Activated naive CD8-positive, alpha-beta T cell treated with anti-CD3 and anti-CD28 coated beads, Interleukin-2, amount 10 ng/mL, durations not matched to agents 7 days and 5 days (primary cell): ENCODE results near the gene HLA-B. TPM values are rescaled to one million over a fixed set of nuclear protein-coding genes. Genes with fewer than 3 reads are reported as not detected.

Source experiments
- ATAC-seq: fragments of 150-1000 bp; cut with Tn5 transposase; one replicate; pipeline ENCODE4 v1.10.0; 2021; ENCODE audit warnings: low read depth, moderate library complexity
- POLR2A ChIA-PET: fragments of 350-600 bp; sonication (Branson Sonifier 250); formaldehyde crosslinking; loops from one replicate; lab custom pipeline; 2021; ENCODE audit warnings: antibody characterized with exemption; lab: Charles Lee
- DNase-seq: peaks from one replicate; pipeline ENCODE4 v3.0.0; 2021
- H3K27ac Mint-ChIP-seq: one replicate; pipeline ENCODE4 v1.8.0; 2022; ENCODE audit warnings: mild to moderate bottlenecking, mixed read lengths
- H3K27me3 Mint-ChIP-seq: one replicate; pipeline ENCODE4 v1.8.0; 2022; ENCODE audit warnings: mild to moderate bottlenecking, moderate library complexity, mixed read lengths
- H3K36me3 Mint-ChIP-seq: one replicate; pipeline ENCODE4 v1.8.0; 2021; ENCODE audit warnings: mild to moderate bottlenecking, mixed read lengths
- H3K4me1 Mint-ChIP-seq: one replicate; pipeline ENCODE4 v1.8.0; 2021; ENCODE audit warnings: mixed read lengths
- H3K4me3 Mint-ChIP-seq: one replicate; pipeline ENCODE4 v1.8.0; 2022; ENCODE audit warnings: mild to moderate bottlenecking, moderate library complexity, mixed read lengths
- H3K9me3 Mint-ChIP-seq: one replicate; pipeline ENCODE4 v1.8.0; 2021; ENCODE audit warnings: mixed read lengths
- total RNA-seq, 2 experiments: library from RNA; stranded (reverse); gene quantifications; one replicate each; pipeline ENCODE4 v1.2.3, GENCODE V29; 2021

Gene HLA-B
- total RNA-seq, 2 experiments from 2014 or later, result 5,415 to 5,542 TPM

DNA sequence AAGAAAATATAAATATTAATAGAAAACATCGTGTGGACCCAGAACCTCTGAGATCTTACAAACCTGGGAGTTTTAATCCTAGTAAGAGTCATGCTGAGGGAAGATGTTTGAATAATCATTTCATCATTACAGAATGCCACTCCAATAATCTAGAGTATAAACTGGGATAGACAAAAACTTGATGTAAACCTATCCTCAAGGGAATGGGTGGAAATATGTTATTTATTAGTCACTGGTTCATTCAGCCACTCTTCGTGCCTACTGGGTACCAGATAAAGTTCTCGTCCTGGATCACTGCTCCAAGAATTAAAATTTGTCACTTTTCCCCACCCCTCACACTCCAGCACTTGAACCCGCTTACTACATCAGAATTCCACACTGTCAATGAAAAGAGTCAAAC is 7.7 kb downstream of the HLA-B start:
- no peaks in the 10 kb centered on the region for H3K9me3 Mint-ChIP-seq
- no peaks in the 10 kb centered on the region for H3K27me3 Mint-ChIP-seq
- POLR2A ChIA-PET, result interaction anchor here (1.4 to 2.0 kb wide), 2 partner anchors 9 to 17 kb away, joined by 3 to 6 read pairs; no protein-coding TSS in a partner anchor
- no peak overlapping the region for H3K27ac Mint-ChIP-seq
- ATAC-seq (no peak), DNase-seq (no peak)
- peaks cover 18% of the 10 kb centered on the region for H3K36me3 Mint-ChIP-seq
- no peak overlapping the region for H3K4me3 Mint-ChIP-seq
- peaks cover 29% of the 10 kb centered on the region for H3K4me1 Mint-ChIP-seq

DNA sequence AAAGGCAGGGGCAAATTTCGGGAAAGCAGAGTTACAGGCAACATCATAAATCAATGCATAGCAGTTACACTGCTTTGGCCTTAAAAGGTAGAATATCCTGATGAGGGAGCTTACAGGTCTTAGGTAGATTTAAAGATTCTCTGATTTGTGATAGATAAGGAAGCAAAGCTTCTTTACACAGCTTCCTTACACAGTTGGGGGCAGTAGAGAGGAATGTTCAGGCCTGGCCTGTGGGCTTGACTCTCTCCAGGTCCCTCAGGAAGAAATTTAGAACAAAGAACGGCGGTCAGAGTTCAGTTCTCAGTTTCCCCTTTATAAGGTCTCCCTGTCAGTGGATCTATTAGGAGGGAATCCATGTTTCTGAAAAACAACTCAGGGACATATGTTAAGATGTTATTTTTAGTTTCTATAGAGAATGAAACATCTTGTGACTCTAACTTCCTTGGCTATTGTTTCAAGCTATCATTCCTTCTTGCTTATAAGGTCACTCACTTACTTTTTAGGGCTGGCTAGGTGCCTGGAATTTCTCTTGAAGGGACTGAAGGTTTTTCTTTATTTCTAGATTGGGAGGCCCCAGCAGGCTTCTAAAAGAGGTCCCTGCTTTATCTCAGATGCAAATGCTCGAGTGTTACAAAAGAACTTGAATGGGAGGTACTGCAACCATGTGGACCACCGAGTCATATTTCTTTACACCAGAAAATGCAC is 11.8 kb downstream of the HLA-B start:
- Mint-ChIP-seq H3K36me3 (peaks cover 5% of the 10 kb centered on the region), H3K27ac (no peak overlapping the region), H3K27me3 (peaks cover 2% of the 10 kb centered on the region), H3K4me3 (no peak overlapping the region), H3K4me1 (peaks cover 2% of the 10 kb centered on the region), H3K9me3 (peaks cover 6% of the 10 kb centered on the region)
- POLR2A ChIA-PET, result interaction anchor here (1.3 kb wide), 1 partner anchor 9 kb away, joined by 5 read pairs; no protein-coding TSS in a partner anchor
- DNase-seq (no peak), ATAC-seq (no peak)

DNA sequence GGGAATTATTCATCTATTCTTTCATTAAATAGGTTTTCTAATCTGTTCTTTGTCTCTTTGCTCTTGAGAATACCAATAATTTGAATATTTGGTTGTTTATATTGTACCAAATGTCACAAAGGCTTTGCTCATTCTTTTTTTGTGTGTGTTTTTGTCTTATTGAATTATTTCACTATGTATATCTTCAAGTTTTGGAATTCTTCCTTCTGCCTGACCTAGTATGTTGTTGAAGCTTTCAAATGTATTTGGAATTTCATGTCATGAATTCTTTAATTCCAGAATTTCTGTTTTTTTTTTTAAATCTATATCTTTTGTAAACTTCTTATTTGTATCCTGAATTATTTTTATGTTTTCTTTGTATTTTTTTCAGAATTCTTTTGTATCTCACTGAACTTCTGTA is 16.8 kb downstream of the HLA-B start:
- peaks cover 30% of the 10 kb centered on the region for H3K9me3 Mint-ChIP-seq

DNA sequence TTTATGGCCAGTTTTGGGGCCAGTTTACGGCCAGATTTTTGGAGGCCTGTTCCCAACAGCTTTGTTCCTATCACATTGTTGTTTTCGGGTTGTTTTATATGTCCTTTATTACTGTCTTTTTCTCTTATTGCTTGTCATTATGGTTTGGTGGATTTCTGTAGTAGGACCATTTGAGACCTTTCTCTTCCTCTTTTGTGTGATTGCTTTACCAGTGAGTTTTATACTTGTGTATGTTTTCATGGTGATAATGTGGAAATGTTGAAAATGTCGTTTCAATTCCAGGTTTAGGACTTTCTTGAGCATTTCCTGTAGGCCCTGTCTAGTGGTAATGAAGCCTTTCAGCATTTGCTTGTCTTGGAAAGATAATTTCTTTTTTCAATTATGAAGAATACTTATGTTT is 17.8 kb downstream of the HLA-B start:
- DNase-seq (no peak), ATAC-seq (no peak)
- H3K36me3 Mint-ChIP-seq, result peaks cover 40% of the 10 kb centered on the region
- H3K4me3 Mint-ChIP-seq, result no peak overlapping the region
- H3K4me1 Mint-ChIP-seq, result no peaks in the 10 kb centered on the region
- H3K27ac Mint-ChIP-seq, result no peak overlapping the region
- POLR2A ChIA-PET, result no interaction called here
- peaks cover 2% of the 10 kb centered on the region for H3K27me3 Mint-ChIP-seq
- peaks cover 36% of the 10 kb centered on the region for H3K9me3 Mint-ChIP-seq

More for the DNA sequence above, 16.8 kb downstream of the HLA-B start:
- H3K27me3 Mint-ChIP-seq, result peaks cover 2% of the 10 kb centered on the region
- ATAC-seq, result no peak
- peaks cover 34% of the 10 kb centered on the region for H3K36me3 Mint-ChIP-seq
- no peak for DNase-seq
- no peaks in the 10 kb centered on the region for H3K4me1 Mint-ChIP-seq
- H3K4me3 Mint-ChIP-seq, result no peak overlapping the region
- no peak overlapping the region for H3K27ac Mint-ChIP-seq
- POLR2A ChIA-PET, result no interaction called here

DNA sequence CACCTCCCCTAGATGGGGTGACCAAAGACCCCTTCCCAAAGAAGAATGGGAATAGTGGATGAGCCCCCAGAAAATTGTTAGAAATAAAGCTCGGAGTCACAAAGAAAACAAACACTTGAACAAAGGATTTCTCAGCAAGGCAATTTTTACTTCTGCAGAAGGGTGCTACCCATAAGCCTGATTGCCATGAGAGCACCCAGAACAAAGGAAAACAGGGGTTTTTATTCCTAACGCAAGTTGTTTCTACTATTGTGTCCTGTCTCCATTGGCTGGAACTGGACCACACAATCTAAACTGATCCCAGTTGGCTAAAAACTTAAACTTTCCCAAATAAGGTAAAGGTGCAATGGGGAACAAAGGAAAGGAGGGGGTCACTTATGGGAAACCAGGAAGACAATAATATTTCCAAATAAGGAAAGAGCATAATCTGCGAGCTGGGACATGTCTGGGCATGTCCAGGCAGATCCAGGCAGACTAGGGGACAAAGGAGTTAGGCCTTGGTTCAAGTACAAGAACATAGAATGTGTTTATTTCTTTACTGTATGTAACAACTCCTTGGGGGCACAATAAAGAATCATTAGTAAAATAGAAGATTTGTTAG is 20.0 kb downstream of the HLA-B start:
- POLR2A ChIA-PET, result no interaction called here
- Mint-ChIP-seq H3K9me3 (peaks cover 41% of the 10 kb centered on the region), H3K4me1 (peaks cover 14% of the 10 kb centered on the region)

DNA sequence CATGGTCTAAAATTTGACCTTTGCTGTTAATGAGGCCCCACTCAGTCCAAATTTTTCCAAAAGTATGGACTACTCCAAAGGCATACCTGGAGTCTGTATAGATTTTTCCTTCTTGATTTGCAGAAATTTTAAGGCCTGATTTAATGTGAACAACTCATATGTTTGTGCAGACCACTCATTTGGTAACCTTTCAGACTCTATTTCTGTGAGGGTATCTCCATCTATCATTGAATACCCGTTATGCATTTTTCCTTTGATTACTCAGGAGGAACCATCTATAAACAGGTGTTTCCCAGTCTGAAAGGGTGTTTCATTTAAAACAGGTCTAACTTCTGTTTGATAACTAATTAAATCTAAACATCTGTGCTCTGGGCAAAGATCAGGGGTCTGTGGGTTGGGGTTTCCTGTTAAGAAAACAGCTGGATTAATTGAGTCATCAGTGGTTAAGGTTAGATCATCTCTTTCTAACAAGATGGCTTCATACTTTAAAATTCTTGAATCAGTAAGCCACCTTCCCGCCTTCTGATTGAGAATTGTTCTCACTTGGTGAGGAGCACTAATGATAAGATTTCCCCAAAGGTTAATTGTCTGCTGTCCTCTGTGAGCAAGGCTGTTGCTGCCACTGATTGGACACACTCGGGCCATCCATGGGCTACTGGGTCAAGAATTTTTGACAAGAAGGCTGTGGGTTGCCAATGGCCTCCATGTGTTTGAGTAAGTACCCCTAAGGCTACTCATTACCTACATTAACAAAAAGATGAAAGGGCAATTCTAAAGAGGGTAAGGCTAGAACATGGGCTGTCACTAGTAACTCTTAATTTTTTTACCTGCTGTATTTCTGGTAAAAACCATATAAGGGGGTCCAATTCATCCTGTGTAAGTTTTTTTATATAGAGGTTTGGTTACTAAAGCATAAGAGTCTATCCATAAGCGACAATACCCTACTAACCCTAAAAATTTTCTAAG is 24.1 kb downstream of the HLA-B start:
- Mint-ChIP-seq H3K4me1 (peaks cover 14% of the 10 kb centered on the region), H3K27me3 (no peaks in the 10 kb centered on the region), H3K9me3 (peaks cover 52% of the 10 kb centered on the region), H3K27ac (peak overlapping the region; percentile 9), H3K4me3 (peak overlapping the region; percentile 6), H3K36me3 (peaks cover 43% of the 10 kb centered on the region)
- DNase-seq (no peak), ATAC-seq (peak; percentile 84)
- POLR2A ChIA-PET, result interaction anchor here (0.9 to 1.0 kb wide), 3 partner anchors 19 to 60 kb away, joined by 3 to 4 read pairs (median 4); no protein-coding TSS in a partner anchor

More for the DNA sequence above, 20.0 kb downstream of the HLA-B start:
- Mint-ChIP-seq H3K27ac (peak overlapping the region; percentile 17), H3K27me3 (peaks cover 2% of the 10 kb centered on the region), H3K36me3 (peaks cover 48% of the 10 kb centered on the region), H3K4me3 (no peak overlapping the region)
- ATAC-seq (no peak), DNase-seq (no peak)

DNA sequence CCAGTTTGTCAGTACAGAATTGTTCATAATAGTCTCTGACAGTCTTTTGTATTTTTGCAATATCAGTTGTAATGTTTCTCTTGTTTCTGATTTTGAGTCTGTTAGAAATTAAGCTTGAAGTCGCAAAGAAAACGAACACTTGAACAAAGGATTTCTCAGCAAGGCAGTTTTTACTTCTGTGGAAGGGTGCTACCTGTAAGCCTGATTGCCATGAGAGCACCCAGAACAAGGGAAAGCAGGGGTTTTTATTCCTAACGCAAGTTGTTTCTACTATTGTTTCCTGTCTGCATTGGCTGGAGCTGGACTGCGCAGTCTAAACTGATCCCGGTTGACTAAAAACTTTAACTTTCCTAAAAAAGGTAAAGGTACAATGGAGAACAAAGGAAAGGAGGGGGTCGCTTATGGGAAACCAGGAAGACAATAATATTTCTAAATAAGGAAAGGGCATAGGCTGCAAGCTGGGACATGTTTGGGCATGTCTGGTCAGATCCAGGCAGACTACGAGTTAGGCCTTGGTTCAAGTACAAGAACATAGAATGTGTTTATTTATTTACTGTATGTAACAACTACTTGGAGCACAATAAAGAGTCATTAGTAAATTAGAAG is 28.5 kb downstream of the HLA-B start:
- Mint-ChIP-seq H3K9me3 (peaks cover 35% of the 10 kb centered on the region), H3K27ac (no peak overlapping the region)

DNA sequence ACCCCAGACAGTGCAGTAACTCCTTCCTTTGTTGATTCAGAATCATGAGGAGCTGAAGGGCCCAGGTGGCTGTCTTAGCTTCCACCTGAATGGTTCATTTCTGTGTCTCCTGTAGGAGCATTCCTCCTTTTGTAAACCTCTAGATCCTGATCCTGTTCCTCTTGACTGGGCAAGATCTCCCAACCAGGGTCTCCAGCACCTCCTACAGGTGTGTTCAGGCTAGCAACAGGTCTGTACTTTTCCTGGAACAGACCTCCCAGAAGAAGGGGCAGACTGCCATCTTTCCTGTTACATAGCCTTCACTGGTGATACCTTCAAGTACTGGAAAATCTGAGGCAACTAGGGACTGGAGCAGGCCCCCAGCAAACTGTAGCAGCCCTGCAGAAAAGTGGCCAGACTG is 35.2 kb downstream of the HLA-B start:
- Mint-ChIP-seq H3K36me3 (peaks cover under 1% of the 10 kb centered on the region), H3K9me3 (peaks cover 10% of the 10 kb centered on the region), H3K4me1 (no peaks in the 10 kb centered on the region), H3K4me3 (no peak overlapping the region), H3K27me3 (peaks cover 32% of the 10 kb centered on the region), H3K27ac (no peak overlapping the region)
- DNase-seq (no peak), ATAC-seq (no peak)
- POLR2A ChIA-PET, result no interaction called here

More for the DNA sequence above, 28.5 kb downstream of the HLA-B start:
- Mint-ChIP-seq H3K27me3 (peaks cover 5% of the 10 kb centered on the region), H3K4me3 (no peak overlapping the region), H3K36me3 (peaks cover 14% of the 10 kb centered on the region), H3K4me1 (peaks cover 11% of the 10 kb centered on the region)
- ATAC-seq, result no peak
- DNase-seq, result no peak
- POLR2A ChIA-PET, result no interaction called here

DNA sequence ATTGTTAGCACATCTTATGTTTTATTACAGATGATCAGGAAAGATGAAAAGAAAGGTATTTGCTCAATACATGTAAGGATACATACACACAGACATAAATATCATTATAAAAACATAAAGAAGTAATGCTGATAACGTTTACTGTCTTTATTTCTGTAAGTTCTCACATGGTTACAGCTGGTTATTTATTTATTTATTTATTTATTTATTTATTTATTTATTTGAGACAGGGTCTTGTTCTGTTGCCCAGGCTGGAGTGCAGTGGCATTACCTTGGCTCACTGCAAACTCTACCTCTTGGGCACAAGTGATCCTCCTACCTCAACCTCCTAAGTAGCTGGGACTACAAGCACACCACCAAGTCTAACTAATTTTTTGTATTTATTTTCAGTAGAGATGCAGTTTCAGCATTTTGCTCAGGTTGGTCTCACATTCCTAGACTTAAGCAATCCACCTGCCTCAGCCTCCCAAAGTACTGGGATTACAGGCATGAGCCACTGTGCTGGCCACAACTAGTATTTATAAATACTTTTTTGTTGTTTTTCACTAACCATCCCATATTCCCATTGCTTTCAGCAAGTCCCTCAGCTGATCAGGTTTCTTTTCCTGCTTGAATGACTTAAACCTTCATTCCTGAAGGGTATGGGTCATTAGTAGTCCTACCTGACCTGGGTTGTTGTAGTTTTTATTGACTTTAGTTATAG is 35.8 kb downstream of the HLA-B start:
- peaks cover 36% of the 10 kb centered on the region for H3K27me3 Mint-ChIP-seq
- no peaks in the 10 kb centered on the region for H3K4me1 Mint-ChIP-seq
- no peak overlapping the region for H3K27ac Mint-ChIP-seq
- no peak overlapping the region for H3K4me3 Mint-ChIP-seq
- H3K36me3 Mint-ChIP-seq, result no peaks in the 10 kb centered on the region
- POLR2A ChIA-PET, result no interaction called here
- ATAC-seq (no peak), DNase-seq (no peak)
- peaks cover 8% of the 10 kb centered on the region for H3K9me3 Mint-ChIP-seq

DNA sequence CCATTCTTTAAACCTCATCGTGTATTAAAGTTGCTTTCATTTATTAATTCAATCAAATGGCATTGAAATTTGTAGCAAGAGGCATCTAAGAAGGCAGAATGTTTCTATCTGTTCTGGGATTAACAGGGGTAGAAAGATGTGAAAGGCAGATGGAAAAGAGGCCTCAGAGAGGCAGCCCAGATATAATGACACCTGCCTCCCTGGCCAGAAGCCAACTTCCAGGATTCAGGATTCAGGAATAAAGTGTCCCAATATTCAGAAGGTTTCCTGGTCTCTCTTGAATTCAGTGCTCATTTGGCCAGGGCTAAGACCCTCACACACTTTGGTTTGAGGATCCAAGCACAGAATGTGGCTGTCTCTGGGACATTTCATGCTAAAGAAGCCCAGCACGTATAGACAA is 39.9 kb downstream of the HLA-B start:
- Mint-ChIP-seq H3K4me3 (no peak overlapping the region), H3K27me3 (peaks cover 48% of the 10 kb centered on the region), H3K4me1 (no peaks in the 10 kb centered on the region), H3K27ac (no peak overlapping the region), H3K36me3 (no peaks in the 10 kb centered on the region), H3K9me3 (no peaks in the 10 kb centered on the region)
- ATAC-seq, result no peak
- no peak for DNase-seq
- POLR2A ChIA-PET, result no interaction called here

DNA sequence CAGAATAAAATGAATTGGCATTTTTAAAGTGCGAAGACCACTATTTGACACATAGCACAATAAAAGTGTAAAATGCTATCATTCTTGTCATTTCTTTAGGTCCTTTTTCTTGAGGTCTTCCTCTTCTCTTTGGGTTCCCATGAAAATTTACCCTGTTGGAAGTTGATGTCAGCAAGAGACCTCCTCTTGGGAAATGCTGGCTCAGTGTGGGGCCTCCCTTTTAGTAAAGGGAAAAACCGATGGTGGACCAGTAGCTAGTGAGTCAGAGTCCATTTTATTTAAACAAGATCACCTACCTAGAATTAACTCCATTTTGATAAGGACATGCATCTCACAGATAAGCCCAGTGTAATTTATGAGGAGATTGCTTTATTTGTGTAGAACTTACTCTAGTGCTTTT is 47.3 kb downstream of the HLA-B start:
- DNase-seq, result no peak
- H3K4me1 Mint-ChIP-seq, result no peaks in the 10 kb centered on the region
- H3K4me3 Mint-ChIP-seq, result no peak overlapping the region
- no peaks in the 10 kb centered on the region for H3K9me3 Mint-ChIP-seq
- POLR2A ChIA-PET, result no interaction called here
- H3K27me3 Mint-ChIP-seq, result peaks cover 42% of the 10 kb centered on the region
- ATAC-seq, result no peak
- H3K36me3 Mint-ChIP-seq, result no peaks in the 10 kb centered on the region
- H3K27ac Mint-ChIP-seq, result no peak overlapping the region

DNA sequence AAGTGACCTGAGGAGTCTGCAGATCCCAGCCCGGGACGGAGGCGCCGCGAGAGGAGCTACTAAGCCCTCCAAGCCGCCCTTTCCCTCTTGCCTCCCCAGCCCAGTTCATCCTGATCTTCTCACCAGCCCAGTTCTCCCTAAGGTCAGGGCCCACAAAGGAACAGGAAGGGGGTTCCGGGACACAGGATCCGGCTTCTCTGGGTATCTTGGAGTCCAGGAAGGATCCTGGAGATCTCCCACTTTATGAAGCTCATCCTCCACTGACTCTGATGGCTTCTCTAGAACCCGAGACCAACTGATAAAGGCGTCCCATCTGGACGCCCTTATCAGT is 48.2 kb downstream of the HLA-B start:
- H3K9me3 Mint-ChIP-seq, result no peaks in the 10 kb centered on the region
- ATAC-seq (no peak), DNase-seq (no peak)
- H3K4me1 Mint-ChIP-seq, result no peaks in the 10 kb centered on the region
- H3K36me3 Mint-ChIP-seq, result no peaks in the 10 kb centered on the region
- POLR2A ChIA-PET, result no interaction called here
- H3K27me3 Mint-ChIP-seq, result peaks cover 36% of the 10 kb centered on the region
- H3K27ac Mint-ChIP-seq, result no peak overlapping the region
- H3K4me3 Mint-ChIP-seq, result peak overlapping the region; percentile 13
